ENCODE data around the gene CHST14.

CHST14 gene

GRCh38 chr15:40510201-40510600 is 39.4 kb downstream of the CHST14 start:
- H3K9me3 Mint-ChIP-seq = no peaks in the 10 kb centered on the region
- peaks cover 70% of the 10 kb centered on the region for H3K27me3 Mint-ChIP-seq
- DNase-seq (no peak), ATAC-seq (no peak)
- H3K27ac Mint-ChIP-seq = no peak overlapping the region
- peaks cover 32% of the 10 kb centered on the region for H3K4me1 Mint-ChIP-seq
- H3K4me3 Mint-ChIP-seq = no peak overlapping the region
- H3K36me3 Mint-ChIP-seq (ENCODE audit: low read depth) = no peaks in the 10 kb centered on the region

GRCh38 chr15:40511093-40511471 is 40.3 kb downstream of the CHST14 start:
- H3K27me3 Mint-ChIP-seq = peaks cover 67% of the 10 kb centered on the region
- no peaks in the 10 kb centered on the region for H3K36me3 Mint-ChIP-seq (ENCODE audit: low read depth)
- no peak for DNase-seq
- H3K9me3 Mint-ChIP-seq = no peaks in the 10 kb centered on the region
- peaks cover 32% of the 10 kb centered on the region for H3K4me1 Mint-ChIP-seq
- no peak for ATAC-seq
- H3K4me3 Mint-ChIP-seq = peak overlapping the region; percentile 77
- H3K27ac Mint-ChIP-seq = no peak overlapping the region

GRCh38 chr15:40511472-40512133 is 40.8 kb downstream of the CHST14 start:
- peak; percentile 56 for ATAC-seq
- Mint-ChIP-seq H3K9me3 (no peaks in the 10 kb centered on the region), H3K27ac (no peak overlapping the region), H3K27me3 (peaks cover 62% of the 10 kb centered on the region), H3K4me1 (peaks cover 28% of the 10 kb centered on the region), H3K36me3 (ENCODE audit: low read depth) (no peaks in the 10 kb centered on the region), H3K4me3 (peak overlapping the region; percentile 77)
- DNase-seq = peak; percentile 26

- no peaks in the 10 kb centered on the region for H3K36me3 Mint-ChIP-seq (ENCODE audit: low read depth)
- H3K27ac Mint-ChIP-seq = peak overlapping the region; percentile 32
- no peaks in the 10 kb centered on the region for H3K9me3 Mint-ChIP-seq
- peak overlapping the region; percentile 60 for H3K4me3 Mint-ChIP-seq
- peaks cover 21% of the 10 kb centered on the region for H3K4me1 Mint-ChIP-seq
- no peak for ATAC-seq
- DNase-seq = no peak
- peaks cover 57% of the 10 kb centered on the region for H3K27me3 Mint-ChIP-seq
These were observed 41.7 kb downstream of the CHST14 start for GRCh38 chr15:40512440-40512839.

- H3K4me3 Mint-ChIP-seq = no peak overlapping the region
- no peaks in the 10 kb centered on the region for H3K9me3 Mint-ChIP-seq
- peaks cover 18% of the 10 kb centered on the region for H3K4me1 Mint-ChIP-seq
- peaks cover 46% of the 10 kb centered on the region for H3K27me3 Mint-ChIP-seq
- DNase-seq = no peak
- no peak for ATAC-seq
- H3K27ac Mint-ChIP-seq = no peak overlapping the region
- no peaks in the 10 kb centered on the region for H3K36me3 Mint-ChIP-seq (ENCODE audit: low read depth)
These were observed 42.8 kb downstream of the CHST14 start for GRCh38 chr15:40513609-40514008.

GRCh38 chr15:40516322-40516721 is 45.5 kb downstream of the CHST14 start:
- no peak overlapping the region for H3K4me3 Mint-ChIP-seq
- H3K27me3 Mint-ChIP-seq = peaks cover 22% of the 10 kb centered on the region
- no peak for DNase-seq
- no peak overlapping the region for H3K27ac Mint-ChIP-seq
- H3K9me3 Mint-ChIP-seq = no peaks in the 10 kb centered on the region
- H3K4me1 Mint-ChIP-seq = peaks cover 12% of the 10 kb centered on the region
- ATAC-seq = no peak
- H3K36me3 Mint-ChIP-seq (ENCODE audit: low read depth) = no peaks in the 10 kb centered on the region
